Left lobe of liver (tissue), 2 donors: Measurements from ENCODE around the gene GNMT. TPM values are rescaled to one million over a fixed set of nuclear protein-coding genes. Genes with fewer than 3 reads are reported as not detected.
A peak's percentile ranks its signal among the peaks of the same experiment; 100 is the strongest.

Experiments
- ATAC-seq: fragments of 200-7000 bp; cut with Tn5 transposase; one replicate; pipeline ENCODE4 v1.9.1; 2020; ENCODE audit warnings: mild to moderate bottlenecking, moderate library complexity
- DNase-seq: peaks from one replicate; pipeline ENCODE4 v3.0.0-alpha.2; 2020; ENCODE audit warnings: low spot score
- total RNA-seq: library from RNA; stranded (reverse); gene quantifications from one replicate; pipeline ENCODE4 v1.2.1, GENCODE V29; 2021
- donor health status: DM: no; HTN: no; CAD: no; lungs with moderate emphysema.
- donor health status: DM: no; HTN: yes; CAD: no.

Gene GNMT
- 467 TPM for total RNA-seq

DNA sequence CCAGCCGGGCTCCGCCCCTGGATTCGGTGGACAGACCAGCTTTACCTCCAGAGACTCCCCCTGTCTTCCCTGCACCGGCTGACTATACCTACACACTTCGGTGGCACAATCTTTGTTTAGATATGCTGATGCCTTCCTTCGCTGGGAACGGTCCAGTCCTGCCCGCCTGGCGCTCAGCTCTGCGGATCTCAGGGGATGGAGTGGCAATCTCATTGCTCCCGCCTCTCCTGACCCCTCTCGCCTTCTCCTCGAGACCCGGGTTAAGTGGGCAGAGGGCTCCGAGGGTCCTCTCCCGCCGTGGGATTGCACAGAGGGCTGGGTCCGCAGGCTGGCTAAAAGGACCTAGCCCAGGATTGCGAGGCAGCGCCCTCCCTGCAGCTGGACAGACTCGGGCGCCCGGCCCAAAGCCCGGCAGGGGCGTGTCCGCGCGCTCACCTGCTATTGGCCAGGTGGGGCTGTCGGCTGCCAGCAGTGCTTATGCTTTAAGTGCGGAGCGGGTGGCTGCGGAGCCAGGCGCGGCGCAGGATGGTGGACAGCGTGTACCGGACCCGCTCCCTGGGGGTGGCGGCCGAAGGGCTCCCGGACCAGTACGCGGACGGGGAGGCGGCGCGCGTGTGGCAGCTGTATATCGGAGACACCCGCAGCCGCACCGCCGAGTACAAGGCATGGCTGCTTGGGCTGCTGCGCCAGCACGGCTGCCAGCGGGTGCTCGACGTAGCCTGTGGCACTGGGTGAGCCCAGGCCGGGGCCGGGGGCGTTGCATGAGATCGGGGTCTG, at the start of gene GNMT:
Gene GNMT, plus strand, starts transcription at position 512 of the 777 bp plus-strand sequence. Its CDS starts 14 bp downstream, at position 526.
- ATAC-seq (peak; percentile 88), DNase-seq (peak; percentile 96)

DNA sequence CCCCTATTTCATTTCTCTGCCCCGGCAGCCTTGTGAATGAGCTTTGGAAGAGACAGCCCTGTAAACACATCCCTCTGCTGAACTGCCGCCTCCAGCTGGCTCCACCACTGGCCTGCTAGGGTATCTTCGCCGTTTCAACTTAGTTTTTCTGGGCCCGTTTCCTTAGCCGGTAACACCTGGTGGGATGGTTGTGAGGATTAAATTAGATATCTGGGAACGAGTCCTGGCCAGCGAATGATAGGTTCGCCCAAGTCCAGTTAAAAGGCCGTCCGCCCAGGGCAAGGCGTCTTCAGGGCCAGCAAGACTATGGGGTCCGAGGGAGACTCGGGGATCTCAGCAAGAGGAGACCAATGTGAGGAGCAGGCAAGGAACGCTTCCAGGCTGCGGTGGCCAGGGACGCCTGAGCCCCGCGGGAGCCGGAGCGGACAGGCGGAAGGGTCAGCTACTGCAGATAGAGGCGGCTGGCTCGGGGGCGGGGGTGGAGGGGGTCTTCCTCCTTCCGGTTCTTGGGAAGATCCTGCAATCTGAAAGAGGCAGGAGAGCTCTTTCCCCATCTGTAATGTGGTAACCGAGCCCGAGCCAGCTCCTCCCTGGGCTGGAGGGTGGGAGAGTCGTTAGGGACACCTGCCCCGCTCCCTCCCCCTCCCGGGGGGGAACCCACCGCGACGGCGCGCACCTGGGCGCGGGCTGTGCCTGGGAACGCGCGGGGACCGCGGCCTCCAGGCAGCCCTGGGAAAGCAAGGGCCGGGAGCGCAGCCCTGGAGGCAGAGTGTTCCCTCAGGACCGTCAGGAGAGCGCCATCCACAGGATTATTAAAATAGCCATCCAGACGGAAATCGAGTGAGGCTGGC, 49.2 kb upstream of the GNMT start:
- ATAC-seq = peak; percentile 86
- no peak for DNase-seq

DNA sequence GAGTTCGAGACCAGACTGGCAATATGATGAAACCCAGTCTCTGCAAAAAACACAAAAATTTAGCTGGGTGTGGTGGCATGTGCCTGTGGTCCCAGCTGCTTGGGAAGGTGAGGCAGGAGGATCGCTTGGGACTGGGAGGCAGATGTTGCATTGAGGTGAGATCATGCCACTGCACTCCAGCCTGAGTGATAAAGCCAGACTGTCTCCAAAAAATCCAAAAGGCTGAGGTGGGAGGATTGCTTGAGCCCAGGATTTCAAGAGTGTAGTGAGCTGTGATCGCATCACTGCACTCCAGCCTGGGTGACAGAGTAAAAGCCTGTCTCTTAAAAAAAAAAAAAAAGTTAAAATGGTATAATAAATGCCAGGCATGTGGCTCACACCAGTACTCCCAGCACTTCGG, 46.0 kb upstream of the GNMT start:
- ATAC-seq = no peak
- DNase-seq = no peak

DNA sequence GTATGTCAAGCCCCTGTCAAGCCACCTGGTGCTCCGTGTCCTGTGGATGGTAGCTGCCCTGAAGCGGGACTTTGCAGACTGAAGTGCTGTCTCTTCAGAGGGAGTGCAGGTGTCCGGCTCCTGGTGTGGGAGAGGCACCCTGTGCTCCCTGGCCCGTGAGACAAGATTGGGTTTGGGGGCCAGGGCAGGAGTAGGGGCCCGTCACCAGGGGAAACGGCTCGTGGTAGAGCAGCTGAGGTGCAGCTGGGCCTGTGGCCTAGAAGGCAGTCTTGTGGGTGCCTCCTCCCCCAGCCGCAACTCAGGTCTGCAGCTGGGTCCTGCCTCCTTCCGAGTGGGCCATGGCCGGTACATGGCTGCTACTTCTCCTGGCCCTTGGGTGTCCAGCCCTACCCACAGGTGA, 44.8 kb upstream of the GNMT start, which contains the start of gene PTCRA:
Gene PTCRA, plus strand, starts transcription at position 322 of the 400 bp plus-strand sequence. Its CDS starts 17 bp downstream, at position 339.
- DNase-seq (no peak), ATAC-seq (no peak)

- DNase-seq (no peak), ATAC-seq (no peak)
These were observed 44.3 kb upstream of the GNMT start for GRCh38 chr6:42916288-42916687.

- no peak for DNase-seq
- no peak for ATAC-seq
These were observed 38.8 kb upstream of the GNMT start for GRCh38 chr6:42921801-42922200.

GRCh38 chr6:42923666-42924065, 36.9 kb upstream of the GNMT start:
- ATAC-seq = no peak
- no peak for DNase-seq

DNA sequence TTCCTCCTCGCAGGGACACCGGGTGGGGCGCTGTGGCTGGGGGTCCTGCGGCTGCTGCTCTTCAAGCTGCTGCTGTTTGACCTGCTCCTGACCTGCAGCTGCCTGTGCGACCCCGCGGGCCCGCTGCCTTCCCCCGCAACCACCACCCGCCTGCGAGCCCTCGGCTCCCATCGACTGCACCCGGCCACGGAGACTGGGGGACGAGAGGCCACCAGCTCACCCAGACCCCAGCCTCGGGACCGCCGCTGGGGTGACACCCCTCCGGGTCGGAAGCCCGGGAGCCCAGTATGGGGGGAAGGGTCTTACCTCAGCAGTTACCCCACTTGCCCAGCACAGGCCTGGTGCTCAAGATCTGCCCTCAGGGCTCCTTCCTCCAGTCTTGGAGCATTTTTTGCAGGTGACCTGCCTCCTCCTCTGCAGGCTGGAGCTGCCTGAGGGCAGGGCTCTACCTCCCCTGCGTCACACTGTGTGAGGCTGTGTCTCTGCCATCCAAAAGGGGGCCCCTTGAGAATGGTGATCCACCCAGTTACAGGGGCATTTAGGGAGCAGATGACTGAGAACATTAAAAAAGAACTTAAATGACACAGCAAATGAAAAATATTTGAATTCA, 35.2 kb upstream of the GNMT start:
- ATAC-seq (no peak), DNase-seq (no peak)

GRCh38 chr6:42928986-42929820, 31.4 kb upstream of the GNMT start, which contains the start of gene CNPY3:
Gene CNPY3 (plus strand): TSS chr6:42929480. CDS start chr6:42929571, 91 bp downstream.
- peak; percentile 95 for DNase-seq
- peak; percentile 91 for ATAC-seq

GRCh38 chr6:42929821-42930360, 30.7 kb upstream of the GNMT start:
- ATAC-seq (peak; percentile 8), DNase-seq (no peak)

DNA sequence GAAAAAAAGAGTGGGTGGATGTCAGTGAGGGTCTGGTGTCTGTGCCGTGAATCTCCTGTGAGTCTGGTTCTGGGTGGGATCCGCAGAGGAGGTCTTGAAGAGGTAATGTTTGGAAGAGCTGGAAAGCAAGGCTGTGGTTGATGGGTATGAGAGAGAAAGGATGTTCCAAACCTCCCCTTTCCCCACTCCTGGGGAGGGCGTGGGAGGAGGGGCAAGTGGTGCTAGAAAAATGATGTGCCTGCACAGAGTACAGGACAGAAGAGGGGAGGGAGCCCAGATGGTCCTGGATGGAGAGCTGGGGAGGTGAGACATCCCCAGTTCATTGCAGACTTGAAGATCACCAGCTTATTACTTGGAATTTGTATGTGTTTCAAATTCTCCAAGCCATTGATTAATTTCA, 28.1 kb upstream of the GNMT start:
- DNase-seq = no peak
- no peak for ATAC-seq

GRCh38 chr6:42933205-42933604, 27.3 kb upstream of the GNMT start:
- ATAC-seq = no peak

GRCh38 chr6:42935322-42935721, 25.2 kb upstream of the GNMT start:
- DNase-seq = no peak
- ATAC-seq = no peak

More at GRCh38 chr6:42933205-42933604, 27.3 kb upstream of the GNMT start:
- no peak for DNase-seq

GRCh38 chr6:42936398-42936797, 24.2 kb upstream of the GNMT start:
- DNase-seq = no peak
- ATAC-seq = peak; percentile 2

- DNase-seq (peak; percentile 81), ATAC-seq (peak; percentile 58)
These were observed 22.8 kb upstream of the GNMT start for GRCh38 chr6:42937548-42938427.

- no peak for DNase-seq
- ATAC-seq = no peak
These were observed 22.1 kb upstream of the GNMT start for GRCh38 chr6:42938428-42938796.

DNA sequence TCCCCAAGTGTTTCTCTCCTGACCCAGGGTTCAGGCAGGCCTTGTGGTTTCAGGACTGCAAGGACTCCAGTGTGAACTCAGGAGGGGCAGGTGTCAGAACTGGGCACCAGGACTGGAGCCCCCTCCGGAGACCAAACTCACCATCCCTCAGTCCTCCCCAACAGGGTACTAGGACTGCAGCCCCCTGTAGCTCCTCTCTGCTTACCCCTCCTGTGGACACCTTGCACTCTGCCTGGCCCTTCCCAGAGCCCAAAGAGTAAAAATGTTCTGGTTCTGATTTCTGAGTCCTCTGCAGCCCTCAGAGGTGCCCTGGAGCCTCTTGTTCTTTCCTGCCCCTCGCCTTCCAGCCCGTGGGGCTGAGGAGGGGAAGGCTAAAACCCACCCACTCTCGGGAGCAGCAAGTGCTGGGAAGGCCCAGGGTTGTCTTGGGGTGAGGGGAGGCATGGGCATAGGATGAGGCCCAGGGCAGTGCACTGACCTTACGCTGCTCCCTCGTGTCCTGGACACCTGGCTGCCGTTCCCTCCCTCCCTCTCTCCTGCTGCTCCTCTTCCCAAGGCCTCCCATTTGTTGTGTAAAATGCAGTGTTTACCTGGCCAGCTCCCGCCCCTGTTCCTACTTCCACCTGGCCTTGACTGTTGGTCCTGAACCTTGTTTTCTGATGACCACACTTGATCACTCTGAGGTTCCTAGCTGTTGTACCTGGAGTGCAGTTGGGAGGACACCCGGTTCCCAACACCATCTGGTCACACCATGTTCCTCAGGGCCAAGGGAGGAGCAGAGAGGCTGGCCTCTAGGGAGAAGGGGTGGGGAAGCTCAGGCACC, 21.4 kb upstream of the GNMT start:
- peak; percentile 95 for DNase-seq
- ATAC-seq = peak; percentile 78

GRCh38 chr6:42939810-42940167, 20.8 kb upstream of the GNMT start:
- peak; percentile 3 for ATAC-seq
- no peak for DNase-seq
